Bronchial epithelial cell (primary cell): ENCODE data around the gene TAMM41. TPM values are rescaled to one million over a fixed set of nuclear protein-coding genes. Genes with fewer than 3 reads are reported as not detected.

ENCODE experiments used
- DNase-seq: peaks from one replicate; pipeline ENCODE4 v3.0.0-alpha.2; 2010; ENCODE audit warnings: low read depth
- FAIRE-seq: peaks from 2 replicates; lab custom pipeline; 2011; peaks lifted over from hg19 to GRCh38; lab: Jason Lieb, UNC
- H3K27me3 ChIP-seq: 2 replicates; pipeline ENCODE4 v1.5.1; 2011; ENCODE audit warnings: low read length; ENCODE audit not compliant: control insufficient read depth, insufficient read depth
- H3K36me3 ChIP-seq: 2 replicates; pipeline ENCODE4 v1.5.1; 2011; ENCODE audit warnings: low read length; ENCODE audit not compliant: control insufficient read depth, insufficient read depth
- H3K4me3 ChIP-seq: 2 replicates; pipeline ENCODE4 v1.5.1; 2011; ENCODE audit warnings: mild to moderate bottlenecking, low read depth, low read length, control low read depth
- CTCF ChIP-seq: IDR thresholded peaks from 2 replicates; pipeline ENCODE4 v1.5.1; 2011; ENCODE audit warnings: mild to moderate bottlenecking, moderate library complexity, low read length, control low read depth, inconsistent platforms; ENCODE audit not compliant: insufficient read depth, severe bottlenecking
- total RNA-seq: library from RNA; depleted of rRNA; stranded (reverse); fragments of >200 nt; gene quantifications from 2 replicates; pipeline ENCODE4 v1.2.1, GENCODE V29; 2014

TAMM41 gene
- total RNA-seq, 1 donor from 2014 or later = 3.9 TPM

GRCh38 chr3:11769704-11770476 is 76.8 kb downstream of the TAMM41 start:
- Histone ChIP-seq H3K4me3 (no peak overlapping the region), H3K27me3 (no peaks in the 10 kb centered on the region), H3K36me3 (no peaks in the 10 kb centered on the region)
- peak; percentile 30 for DNase-seq
- FAIRE-seq = no peak
- no peak for TF ChIP-seq CTCF

GRCh38 chr3:11768604-11769003 is 78.1 kb downstream of the TAMM41 start:
- Histone ChIP-seq H3K36me3 (no peaks in the 10 kb centered on the region), H3K4me3 (no peak overlapping the region), H3K27me3 (no peaks in the 10 kb centered on the region)
- no peak for DNase-seq
- no peak for TF ChIP-seq CTCF
- FAIRE-seq = no peak

GRCh38 chr3:11764931-11765363 is 81.7 kb downstream of the TAMM41 start:
- no peak for TF ChIP-seq CTCF
- DNase-seq (peak; percentile 92), FAIRE-seq (no peak)
- no peaks in the 10 kb centered on the region for H3K36me3 ChIP-seq
- H3K4me3 ChIP-seq = no peak overlapping the region
- H3K27me3 ChIP-seq = no peaks in the 10 kb centered on the region

GRCh38 chr3:11759996-11760395 is 86.7 kb downstream of the TAMM41 start:
- no peak overlapping the region for H3K4me3 ChIP-seq
- DNase-seq (no peak), FAIRE-seq (no peak)
- no peak for TF ChIP-seq CTCF
- no peaks in the 10 kb centered on the region for H3K27me3 ChIP-seq
- H3K36me3 ChIP-seq = no peaks in the 10 kb centered on the region

- no peak for FAIRE-seq
Observed at GRCh38 chr3:11757929-11758328, 88.8 kb downstream of the TAMM41 start.

More at GRCh38 chr3:11757929-11758328, 88.8 kb downstream of the TAMM41 start:
- Histone ChIP-seq H3K4me3 (no peak overlapping the region), H3K36me3 (no peaks in the 10 kb centered on the region), H3K27me3 (no peaks in the 10 kb centered on the region)
- no peak for DNase-seq
- no peak for TF ChIP-seq CTCF
